Ishikawa (cell line): ENCODE measurements around the gene PRKCH.

Experiments used
- EP300 ChIP-seq: IDR thresholded peaks from 2 replicates; pipeline ENCODE4 v1.6.1; 2012; ENCODE audit warnings: borderline replicate concordance
- FOXM1 ChIP-seq: IDR thresholded peaks from 2 replicates; pipeline ENCODE4 v1.6.1; 2012; ENCODE audit warnings: low read depth, borderline replicate concordance
- NFIC ChIP-seq: IDR thresholded peaks from 2 replicates; pipeline ENCODE4 v1.6.1; 2012
- TAF1 ChIP-seq: IDR thresholded peaks from 2 replicates; pipeline ENCODE4 v1.6.1; 2012; ENCODE audit warnings: low read depth, mild to moderate bottlenecking
- TCF12 ChIP-seq: IDR thresholded peaks from 2 replicates; pipeline ENCODE4 v1.6.1; 2012; ENCODE audit warnings: low read depth
- ZBTB7A ChIP-seq: IDR thresholded peaks from 2 replicates; pipeline ENCODE4 v1.6.1; 2012; ENCODE audit warnings: low read depth
- TF ChIP-seq, protein P1 (sequence below): IDR thresholded peaks from 2 replicates; pipeline ENCODE4 v1.6.1; 2012
- TF ChIP-seq, protein P2 (sequence below): IDR thresholded peaks from 2 replicates; pipeline ENCODE4 v1.6.1; 2012
- TF ChIP-seq, protein P3 (sequence below): IDR thresholded peaks from 2 replicates; pipeline ENCODE4 v1.6.1; 2012; ENCODE audit warnings: low read depth, mild to moderate bottlenecking

GRCh38 chr14:61477712-61478462 is 156.5 kb downstream of the PRKCH start:
- TF ChIP-seq, protein P1, sequence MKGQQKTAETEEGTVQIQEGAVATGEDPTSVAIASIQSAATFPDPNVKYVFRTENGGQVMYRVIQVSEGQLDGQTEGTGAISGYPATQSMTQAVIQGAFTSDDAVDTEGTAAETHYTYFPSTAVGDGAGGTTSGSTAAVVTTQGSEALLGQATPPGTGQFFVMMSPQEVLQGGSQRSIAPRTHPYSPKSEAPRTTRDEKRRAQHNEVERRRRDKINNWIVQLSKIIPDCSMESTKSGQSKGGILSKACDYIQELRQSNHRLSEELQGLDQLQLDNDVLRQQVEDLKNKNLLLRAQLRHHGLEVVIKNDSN: no peak
- TF ChIP-seq TAF1 (no peak), ZBTB7A (no peak), FOXM1 (no peak), EP300 (no peak), TCF12 (peak; percentile 61), NFIC (peak; percentile 87)
- TF ChIP-seq, protein P2, sequence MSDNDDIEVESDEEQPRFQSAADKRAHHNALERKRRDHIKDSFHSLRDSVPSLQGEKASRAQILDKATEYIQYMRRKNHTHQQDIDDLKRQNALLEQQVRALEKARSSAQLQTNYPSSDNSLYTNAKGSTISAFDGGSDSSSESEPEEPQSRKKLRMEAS: no peak
- TF ChIP-seq, protein P3, sequence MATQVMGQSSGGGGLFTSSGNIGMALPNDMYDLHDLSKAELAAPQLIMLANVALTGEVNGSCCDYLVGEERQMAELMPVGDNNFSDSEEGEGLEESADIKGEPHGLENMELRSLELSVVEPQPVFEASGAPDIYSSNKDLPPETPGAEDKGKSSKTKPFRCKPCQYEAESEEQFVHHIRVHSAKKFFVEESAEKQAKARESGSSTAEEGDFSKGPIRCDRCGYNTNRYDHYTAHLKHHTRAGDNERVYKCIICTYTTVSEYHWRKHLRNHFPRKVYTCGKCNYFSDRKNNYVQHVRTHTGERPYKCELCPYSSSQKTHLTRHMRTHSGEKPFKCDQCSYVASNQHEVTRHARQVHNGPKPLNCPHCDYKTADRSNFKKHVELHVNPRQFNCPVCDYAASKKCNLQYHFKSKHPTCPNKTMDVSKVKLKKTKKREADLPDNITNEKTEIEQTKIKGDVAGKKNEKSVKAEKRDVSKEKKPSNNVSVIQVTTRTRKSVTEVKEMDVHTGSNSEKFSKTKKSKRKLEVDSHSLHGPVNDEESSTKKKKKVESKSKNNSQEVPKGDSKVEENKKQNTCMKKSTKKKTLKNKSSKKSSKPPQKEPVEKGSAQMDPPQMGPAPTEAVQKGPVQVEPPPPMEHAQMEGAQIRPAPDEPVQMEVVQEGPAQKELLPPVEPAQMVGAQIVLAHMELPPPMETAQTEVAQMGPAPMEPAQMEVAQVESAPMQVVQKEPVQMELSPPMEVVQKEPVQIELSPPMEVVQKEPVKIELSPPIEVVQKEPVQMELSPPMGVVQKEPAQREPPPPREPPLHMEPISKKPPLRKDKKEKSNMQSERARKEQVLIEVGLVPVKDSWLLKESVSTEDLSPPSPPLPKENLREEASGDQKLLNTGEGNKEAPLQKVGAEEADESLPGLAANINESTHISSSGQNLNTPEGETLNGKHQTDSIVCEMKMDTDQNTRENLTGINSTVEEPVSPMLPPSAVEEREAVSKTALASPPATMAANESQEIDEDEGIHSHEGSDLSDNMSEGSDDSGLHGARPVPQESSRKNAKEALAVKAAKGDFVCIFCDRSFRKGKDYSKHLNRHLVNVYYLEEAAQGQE: no peak
